Upper lobe of right lung (tissue), 1 donor: Measurements from ENCODE around the gene LAMP5. TPM values are rescaled to one million over a fixed set of nuclear protein-coding genes. Genes with fewer than 3 reads are reported as not detected.

Experiments used
- ATAC-seq: fragments of 200-7000 bp; cut with Tn5 transposase; one replicate; pipeline ENCODE4 v1.9.1; 2020; ENCODE audit warnings: mild to moderate bottlenecking, moderate library complexity
- DNase-seq: peaks from one replicate; pipeline ENCODE4 v3.0.0-alpha.2; 2020
- H3K27ac ChIP-seq: fragments of 200-600 bp; one replicate; pipeline ENCODE4 v1.8.0; 2022
- H3K27me3 ChIP-seq: fragments of 200-600 bp; one replicate; pipeline ENCODE4 v1.8.0; 2022; ENCODE audit warnings: mild to moderate bottlenecking
- H3K36me3 ChIP-seq: fragments of 200-600 bp; one replicate; pipeline ENCODE4 v1.8.0; 2022
- H3K4me1 ChIP-seq: fragments of 200-600 bp; one replicate; pipeline ENCODE4 v1.8.0; 2022
- H3K4me3 ChIP-seq: fragments of 200-600 bp; one replicate; pipeline ENCODE4 v1.8.0; 2022; ENCODE audit warnings: mild to moderate bottlenecking
- H3K9me3 ChIP-seq: fragments of 200-600 bp; one replicate; pipeline ENCODE4 v1.8.0; 2022
- intact Hi-C: fragments of 100-400 bp; cut with DNase I; formaldehyde crosslinking; loops from one replicate; pipeline ENCODE4 v1.11.0; 2022
- total RNA-seq: library from RNA; stranded (reverse); fragmentation: NEBNext Ultra II Directional; extraction: Animal tissue kit (Norgen Biotek cat#: 25700); gene quantifications from one replicate; pipeline ENCODE4 v1.2.1, GENCODE V29; 2021
- TF ChIP-seq, protein P1 (sequence below): fragments of 200-600 bp; IDR thresholded peaks from one replicate; pipeline ENCODE4 v1.8.0; 2022; ENCODE audit warnings: antibody characterized with exemption
- donor health status: DM: no; HTN: yes; CAD: no; lungs with severe emphysema.

LAMP5 gene
- total RNA-seq, 1 donor from 2014 or later: 0.49 TPM

DNA sequence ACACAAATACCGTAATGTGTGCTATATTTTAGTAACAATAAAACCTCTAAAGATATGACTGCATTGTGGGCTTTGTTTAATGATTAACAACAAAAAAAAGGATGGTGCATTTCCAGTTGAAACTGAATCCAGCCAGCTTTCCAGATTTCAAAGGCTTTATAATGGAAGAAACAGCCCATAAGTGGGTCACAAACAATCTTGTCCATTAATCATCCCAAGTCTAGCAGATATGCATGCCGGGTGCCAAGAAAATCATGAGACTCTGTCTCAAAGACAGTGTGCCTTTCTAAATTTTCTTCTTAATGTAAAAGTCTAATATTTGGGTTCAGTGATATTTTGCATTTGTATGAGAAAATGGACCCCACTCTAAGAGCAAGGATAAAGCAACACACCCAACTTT is 20.6 kb upstream of the LAMP5 start:
- H3K36me3 ChIP-seq: no peaks in the 10 kb centered on the region
- H3K9me3 ChIP-seq: no peaks in the 10 kb centered on the region
- intact Hi-C loops: no loop called here
- H3K4me1 ChIP-seq: peaks cover 4% of the 10 kb centered on the region
- no peaks in the 10 kb centered on the region for H3K27me3 ChIP-seq
- no peak overlapping the region for H3K27ac ChIP-seq
- ATAC-seq: no peak
- H3K4me3 ChIP-seq: no peak overlapping the region
- no peak for DNase-seq
- TF ChIP-seq, protein P1, sequence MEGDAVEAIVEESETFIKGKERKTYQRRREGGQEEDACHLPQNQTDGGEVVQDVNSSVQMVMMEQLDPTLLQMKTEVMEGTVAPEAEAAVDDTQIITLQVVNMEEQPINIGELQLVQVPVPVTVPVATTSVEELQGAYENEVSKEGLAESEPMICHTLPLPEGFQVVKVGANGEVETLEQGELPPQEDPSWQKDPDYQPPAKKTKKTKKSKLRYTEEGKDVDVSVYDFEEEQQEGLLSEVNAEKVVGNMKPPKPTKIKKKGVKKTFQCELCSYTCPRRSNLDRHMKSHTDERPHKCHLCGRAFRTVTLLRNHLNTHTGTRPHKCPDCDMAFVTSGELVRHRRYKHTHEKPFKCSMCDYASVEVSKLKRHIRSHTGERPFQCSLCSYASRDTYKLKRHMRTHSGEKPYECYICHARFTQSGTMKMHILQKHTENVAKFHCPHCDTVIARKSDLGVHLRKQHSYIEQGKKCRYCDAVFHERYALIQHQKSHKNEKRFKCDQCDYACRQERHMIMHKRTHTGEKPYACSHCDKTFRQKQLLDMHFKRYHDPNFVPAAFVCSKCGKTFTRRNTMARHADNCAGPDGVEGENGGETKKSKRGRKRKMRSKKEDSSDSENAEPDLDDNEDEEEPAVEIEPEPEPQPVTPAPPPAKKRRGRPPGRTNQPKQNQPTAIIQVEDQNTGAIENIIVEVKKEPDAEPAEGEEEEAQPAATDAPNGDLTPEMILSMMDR: no peak

DNA sequence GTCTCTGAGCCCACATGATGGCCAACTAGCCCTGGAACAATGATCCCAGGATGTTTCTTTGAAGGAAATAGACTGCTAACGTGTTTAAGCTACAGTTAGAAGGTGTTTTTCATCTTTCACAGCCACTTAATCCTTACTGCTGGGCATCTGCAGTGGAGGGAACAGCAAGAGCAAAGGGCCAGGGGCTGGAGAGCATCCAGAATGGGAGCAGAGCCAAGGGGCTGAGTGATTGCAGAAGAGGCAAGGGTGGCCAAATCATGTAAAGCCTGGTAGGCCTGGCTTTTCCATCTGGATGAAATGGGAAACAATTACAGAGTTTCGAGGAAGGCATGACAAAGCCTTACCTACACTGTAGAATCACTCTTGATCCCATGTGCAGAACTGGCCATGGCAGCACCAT is 18.7 kb upstream of the LAMP5 start:
- no peaks in the 10 kb centered on the region for H3K36me3 ChIP-seq
- TF ChIP-seq, protein P1: no peak
- H3K27me3 ChIP-seq: no peaks in the 10 kb centered on the region
- no peak overlapping the region for H3K27ac ChIP-seq
- no peak overlapping the region for H3K4me3 ChIP-seq
- no peaks in the 10 kb centered on the region for H3K9me3 ChIP-seq
- ATAC-seq (no peak), DNase-seq (no peak)
- H3K4me1 ChIP-seq: peaks cover 4% of the 10 kb centered on the region
- intact Hi-C loops: no loop called here

DNA sequence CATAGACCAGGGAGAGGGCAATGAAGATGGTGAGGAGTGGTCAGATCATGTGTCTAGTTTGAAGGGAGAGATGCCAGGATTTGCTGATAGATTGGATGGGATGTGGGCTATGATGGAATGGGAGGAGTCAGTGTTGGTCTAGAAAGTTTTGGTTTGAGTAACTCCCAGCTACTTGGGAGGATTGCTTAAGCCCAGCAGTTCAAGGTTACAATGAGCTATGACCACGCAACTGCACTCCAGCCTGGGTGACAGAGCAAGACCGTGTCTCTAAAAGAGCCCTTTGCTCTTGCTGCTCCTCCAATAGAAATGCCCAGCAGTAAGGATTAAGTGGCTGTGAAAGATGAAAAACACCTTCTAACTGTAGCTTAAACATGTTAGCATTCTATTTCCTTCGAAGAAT is 18.2 kb upstream of the LAMP5 start:
- no peak overlapping the region for H3K4me3 ChIP-seq
- intact Hi-C loops: no loop called here
- no peaks in the 10 kb centered on the region for H3K27me3 ChIP-seq
- TF ChIP-seq, protein P1: no peak
- DNase-seq: no peak
- no peaks in the 10 kb centered on the region for H3K36me3 ChIP-seq
- ATAC-seq: peak; percentile 51
- no peak overlapping the region for H3K27ac ChIP-seq
- no peaks in the 10 kb centered on the region for H3K9me3 ChIP-seq
- H3K4me1 ChIP-seq: peaks cover 4% of the 10 kb centered on the region

DNA sequence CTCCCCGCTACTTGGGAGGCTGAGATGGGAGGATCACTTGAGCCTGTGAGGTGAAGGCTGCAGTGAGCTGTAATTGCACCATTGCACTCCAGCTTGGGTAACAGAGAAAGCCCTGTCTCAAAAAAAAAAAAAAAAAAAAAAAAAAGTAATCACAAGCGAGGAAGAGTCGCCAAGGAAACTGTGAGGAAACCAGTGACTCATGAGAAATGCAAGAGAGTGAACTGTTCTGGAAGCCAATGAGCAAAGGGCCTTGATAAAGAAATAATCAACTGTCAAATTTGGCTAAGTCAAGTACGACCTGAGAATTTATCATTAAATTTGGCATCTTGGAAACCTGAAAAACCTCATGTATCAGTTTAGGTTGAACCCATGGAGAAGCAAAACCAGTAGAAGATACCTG is 16.1 kb upstream of the LAMP5 start:
- no peak overlapping the region for H3K4me3 ChIP-seq
- H3K9me3 ChIP-seq: no peaks in the 10 kb centered on the region
- ATAC-seq (no peak), DNase-seq (no peak)
- TF ChIP-seq, protein P1: no peak
- H3K27me3 ChIP-seq: no peaks in the 10 kb centered on the region
- intact Hi-C loops: no loop called here
- H3K27ac ChIP-seq: no peak overlapping the region
- peaks cover 4% of the 10 kb centered on the region for H3K4me1 ChIP-seq
- H3K36me3 ChIP-seq: no peaks in the 10 kb centered on the region

DNA sequence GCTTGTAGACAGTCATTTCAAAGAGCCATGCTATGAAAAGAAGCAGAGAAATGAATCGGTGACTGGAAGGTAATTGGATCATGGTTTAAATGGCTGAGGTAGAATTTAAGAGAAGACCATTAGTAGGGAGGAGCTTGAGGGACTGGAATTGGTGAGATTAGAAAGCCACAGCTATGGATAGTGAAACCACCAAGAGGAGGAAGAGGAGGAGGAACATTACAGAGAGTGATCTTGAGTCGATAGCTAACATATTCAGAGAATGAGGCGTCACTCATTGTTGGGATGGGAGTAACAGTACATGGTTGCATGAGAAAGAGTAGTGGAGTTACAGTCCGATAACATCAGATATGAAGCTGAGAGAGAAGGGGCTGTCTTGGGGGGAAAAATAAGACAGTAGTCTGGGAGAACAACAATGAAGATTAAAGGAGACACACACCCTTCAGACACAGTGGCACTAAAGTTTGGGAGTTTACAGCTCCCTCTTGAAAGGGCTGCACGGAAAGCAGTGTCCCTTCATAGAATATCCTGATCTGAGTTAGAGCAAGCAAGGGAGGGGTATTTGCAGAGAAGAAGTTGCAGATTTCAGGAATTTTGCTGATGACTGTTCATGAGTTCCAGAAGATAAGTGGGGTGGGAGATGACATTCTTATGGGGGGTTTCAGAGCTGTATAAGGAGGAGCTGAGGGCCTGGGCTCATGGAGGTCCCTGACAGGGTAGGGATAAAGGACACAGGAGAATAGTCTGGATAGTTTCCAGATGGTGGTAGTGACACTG is 15.1 kb upstream of the LAMP5 start:
- TF ChIP-seq, protein P1: no peak
- Histone ChIP-seq H3K9me3 (no peaks in the 10 kb centered on the region), H3K27me3 (no peaks in the 10 kb centered on the region), H3K27ac (no peak overlapping the region), H3K36me3 (no peaks in the 10 kb centered on the region), H3K4me1 (peaks cover 2% of the 10 kb centered on the region), H3K4me3 (no peak overlapping the region)
- ATAC-seq: no peak
- intact Hi-C loops: no loop called here
- no peak for DNase-seq
